Effector CD8-positive, alpha-beta T cell (primary cell): Measurements from ENCODE around the gene TLE7.

ENCODE experiments used
- DNase-seq: peaks from one replicate; lab custom pipeline; 2025; lab: John Stamatoyannopoulos, UW

Gene TLE7

GRCh38 chr16:71412270-71413160 lies 29.3 kb downstream of the TLE7 start:
- peak; percentile 53 for DNase-seq

GRCh38 chr16:71410146-71410545 lies 31.7 kb downstream of the TLE7 start:
- DNase-seq = no peak

GRCh38 chr16:71409011-71409775 lies 32.7 kb downstream of the TLE7 start:
- no peak for DNase-seq

DNA sequence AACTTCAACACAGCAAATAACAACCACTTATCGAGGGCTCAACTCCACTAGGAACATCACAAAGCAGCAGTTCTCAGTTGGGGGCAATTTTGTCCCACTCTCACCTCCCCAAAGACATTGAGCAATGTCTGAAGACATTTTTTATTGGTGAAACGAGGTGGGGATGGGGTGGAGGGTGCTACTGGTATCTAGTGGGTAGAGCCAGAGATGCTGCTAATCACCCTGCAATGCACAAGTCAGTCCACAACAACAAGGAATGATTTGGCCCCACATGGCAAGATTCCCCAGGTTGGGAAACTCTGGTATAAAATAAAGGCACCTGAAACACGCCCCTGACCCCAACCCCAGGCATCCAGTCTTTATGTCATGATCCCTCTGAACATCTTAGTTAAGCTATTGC lies 33.3 kb downstream of the TLE7 start:
- no peak for DNase-seq

DNA sequence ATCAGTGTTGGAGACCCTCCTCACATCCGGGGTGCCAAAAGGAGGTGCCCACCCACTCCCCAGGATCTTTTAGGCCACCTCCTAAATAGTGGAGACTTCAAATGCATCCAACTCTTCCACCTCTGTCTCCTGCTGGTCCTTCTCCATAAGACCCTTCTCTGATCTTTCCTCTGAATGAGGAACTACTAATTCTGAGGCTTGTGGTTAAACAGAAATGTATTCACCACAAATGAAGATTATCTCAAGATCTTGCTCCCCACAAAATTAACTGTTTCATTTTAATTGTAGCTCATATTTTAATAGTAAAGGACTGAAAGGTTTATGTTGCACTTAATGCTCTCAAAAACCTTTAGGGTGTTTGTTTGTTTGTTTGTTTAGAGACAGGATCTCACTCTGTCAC lies 34.1 kb downstream of the TLE7 start:
- DNase-seq = no peak

DNA sequence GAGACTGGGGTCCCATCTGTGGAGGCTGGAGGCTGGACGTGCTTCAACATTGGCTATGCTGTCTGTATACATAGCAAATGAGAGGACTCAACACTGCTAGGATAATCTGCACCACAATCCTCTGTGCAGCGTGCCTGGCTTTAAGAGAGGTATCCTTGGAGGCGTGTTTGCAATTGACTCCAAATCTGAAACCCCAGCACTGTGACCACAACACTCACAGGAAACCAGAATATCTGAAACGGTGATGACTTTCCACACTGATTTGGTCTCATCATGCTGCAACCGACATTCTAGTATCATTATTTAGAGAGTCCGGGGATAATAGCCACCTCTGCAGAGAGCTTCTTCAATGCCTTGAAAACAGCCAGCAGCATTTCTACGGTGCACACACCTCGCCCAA lies 35.1 kb downstream of the TLE7 start:
- no peak for DNase-seq

DNA sequence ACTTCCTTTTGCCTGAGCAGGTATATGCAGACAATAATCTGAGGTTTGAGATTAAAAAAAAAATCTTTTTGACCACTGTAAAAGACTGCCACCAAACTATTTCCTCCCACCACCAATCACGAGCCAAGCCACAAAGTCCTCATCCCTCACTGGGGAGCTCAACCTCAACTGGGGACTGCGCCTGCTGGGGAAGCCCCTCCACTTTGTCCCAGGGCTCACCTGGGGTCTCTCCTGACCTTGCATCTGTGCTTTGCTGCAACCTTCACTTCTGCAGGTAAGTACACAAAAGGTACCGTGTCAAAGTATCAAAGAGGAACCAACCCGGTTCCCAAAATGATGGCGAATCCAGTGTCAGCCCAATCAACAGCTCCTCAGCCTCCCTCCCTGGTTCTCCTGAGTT lies 35.5 kb downstream of the TLE7 start:
- no peak for DNase-seq

DNA sequence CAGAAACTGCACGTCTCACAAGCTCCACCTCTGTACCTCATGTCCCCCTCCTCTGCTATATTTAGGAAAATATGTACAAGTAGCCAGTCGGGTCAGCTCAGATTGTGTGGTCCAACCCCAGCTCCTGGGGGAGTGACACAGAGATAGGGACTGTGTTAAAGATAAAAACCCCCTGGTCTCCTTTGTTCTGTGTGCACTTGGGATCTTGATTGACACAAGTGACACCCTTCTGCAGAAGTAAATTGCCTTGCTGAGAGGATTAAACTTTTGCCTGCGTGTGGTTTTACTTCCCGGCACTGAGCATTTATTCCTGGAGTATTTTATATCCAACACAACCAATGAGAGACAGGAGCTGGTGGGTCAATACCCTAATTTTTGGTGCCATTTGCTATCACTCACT lies 37.5 kb downstream of the TLE7 start:
- no peak for DNase-seq

DNA sequence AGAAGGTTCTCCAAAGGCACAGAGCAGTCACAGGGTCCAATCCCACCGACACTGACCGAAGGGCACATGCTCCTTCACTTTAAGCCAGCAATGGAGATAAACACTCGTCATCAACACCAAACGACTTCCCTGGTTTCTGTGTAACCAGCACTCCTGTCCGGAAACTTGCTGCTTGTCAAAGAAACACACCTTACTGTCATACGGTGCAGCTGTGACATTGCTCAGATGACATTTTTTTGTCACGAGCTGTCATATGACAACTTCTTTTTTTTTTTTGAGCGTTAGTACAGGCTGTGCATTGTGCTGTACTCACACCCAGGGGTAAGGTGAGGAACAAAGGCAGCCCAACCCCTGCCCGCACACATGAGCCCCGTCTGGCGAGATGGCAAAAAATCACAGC lies 39.2 kb downstream of the TLE7 start:
- DNase-seq = no peak

- no peak for DNase-seq
Observed at GRCh38 chr16:71402007-71402406, 39.8 kb downstream of the TLE7 start.

DNA sequence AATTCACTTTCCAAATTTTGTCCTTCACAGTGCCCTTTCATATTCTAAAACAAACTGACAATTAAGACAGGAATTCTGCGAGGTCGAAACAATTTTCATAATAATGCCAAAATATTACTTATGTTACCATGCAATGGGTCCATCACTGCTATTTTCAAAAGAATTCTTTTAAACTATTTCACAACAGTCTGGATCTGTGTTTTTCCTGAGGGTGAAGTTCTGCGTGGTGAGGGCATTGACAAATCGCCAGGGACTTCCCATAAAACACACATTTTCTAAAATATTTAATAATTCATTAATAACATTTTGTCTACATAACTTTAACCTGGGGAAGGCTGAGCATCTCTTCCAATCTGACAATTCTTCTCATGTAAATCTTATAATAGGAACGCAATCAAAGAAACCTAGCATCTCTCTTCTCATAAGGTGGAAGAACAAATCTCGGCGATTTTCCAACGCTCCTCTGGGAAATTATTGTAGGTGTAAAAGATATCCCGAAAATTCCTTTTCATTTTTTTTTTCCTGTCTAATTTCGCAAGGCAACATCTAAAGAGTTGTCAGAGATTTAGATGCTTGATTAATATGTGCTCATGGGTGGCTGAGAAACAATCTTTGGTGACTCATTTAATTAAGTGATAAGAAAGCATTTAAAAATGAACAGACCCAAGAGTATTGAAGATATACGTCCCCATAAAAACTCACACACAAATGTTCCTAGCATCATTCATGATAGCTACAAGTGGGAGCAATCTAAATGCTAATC lies 41.9 kb downstream of the TLE7 start:
- DNase-seq = no peak

DNA sequence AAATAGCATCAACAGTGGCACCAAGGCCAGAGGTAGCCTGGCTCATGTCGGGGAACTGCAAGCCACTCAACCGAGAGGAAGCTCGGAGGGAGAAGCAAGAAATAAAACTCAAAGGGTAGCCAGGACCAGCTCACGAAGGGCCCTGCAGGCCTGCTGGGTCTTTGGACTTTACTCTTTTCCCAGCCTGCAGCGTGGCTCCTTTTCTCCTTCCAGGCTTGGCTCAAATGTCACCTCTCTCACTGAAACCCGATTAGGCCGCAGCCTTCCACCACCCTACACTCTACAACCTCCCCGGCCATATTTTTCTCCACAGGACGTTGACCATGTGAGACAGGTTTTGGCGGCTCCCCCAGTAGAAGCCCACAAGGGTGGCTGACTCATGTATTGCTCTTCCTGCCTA lies 45.3 kb downstream of the TLE7 start:
- no peak for DNase-seq

DNA sequence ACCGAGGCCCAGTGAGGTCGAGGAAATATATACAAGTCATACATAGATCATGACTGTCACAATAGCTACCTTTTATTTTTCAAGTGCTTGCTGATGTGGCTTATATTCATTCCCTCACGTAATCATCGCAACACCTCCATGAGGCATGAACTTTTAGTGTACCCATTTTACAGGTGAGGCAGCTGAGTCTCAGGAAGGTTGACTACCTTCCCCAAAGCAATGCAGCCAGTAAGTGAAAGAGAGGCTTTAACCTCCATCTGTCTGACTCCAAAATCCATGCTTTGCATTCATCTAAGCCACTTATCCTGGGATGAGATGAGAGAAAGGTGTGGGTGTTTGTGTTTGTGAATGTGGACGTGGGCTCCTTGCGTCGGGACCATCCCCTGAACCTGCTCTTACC lies 52.5 kb downstream of the TLE7 start:
- DNase-seq = no peak

DNA sequence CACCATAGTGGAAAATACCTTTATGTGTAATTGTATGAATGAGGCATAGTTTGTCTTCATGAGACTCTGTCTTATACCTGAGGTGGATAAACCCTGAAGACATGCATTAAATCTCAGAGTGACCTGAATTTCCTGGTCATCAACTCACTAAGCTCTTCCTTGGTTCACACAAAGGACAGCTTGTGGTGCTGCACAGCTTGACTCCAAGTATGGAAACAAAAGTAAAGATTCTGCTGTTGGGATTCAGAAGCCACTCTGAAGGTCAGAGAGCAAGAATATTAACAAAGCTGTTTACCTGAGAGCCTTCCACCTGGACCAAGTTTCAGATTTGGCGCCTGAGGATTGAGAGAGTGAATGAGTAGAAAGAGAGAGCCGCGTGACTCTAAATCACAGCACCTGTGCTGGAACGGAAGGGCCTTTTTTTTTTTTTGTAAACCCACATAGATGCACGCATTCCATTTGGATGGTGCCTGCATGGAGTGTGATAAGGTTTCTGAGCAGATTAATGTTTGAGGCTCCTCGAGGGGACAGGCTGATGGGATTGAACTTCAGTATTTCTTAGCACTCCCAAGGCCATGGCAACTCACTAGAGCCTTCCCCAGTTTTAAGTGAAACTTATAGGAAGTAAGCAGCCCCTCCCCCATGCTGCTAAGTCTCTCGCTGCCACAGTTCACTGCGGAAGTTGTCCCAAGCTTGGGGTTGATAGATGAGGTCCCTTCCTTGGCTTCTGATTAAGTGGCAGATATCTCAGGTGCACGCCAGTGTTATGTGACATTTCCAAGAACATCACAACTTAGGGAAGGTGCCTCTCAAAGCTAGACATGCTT lies 54.6 kb downstream of the TLE7 start:
- no peak for DNase-seq

- no peak for DNase-seq
Observed at GRCh38 chr16:71384073-71384724, 57.7 kb downstream of the TLE7 start.

- DNase-seq = no peak
Observed at GRCh38 chr16:71383054-71383773, 58.6 kb downstream of the TLE7 start.

GRCh38 chr16:71380831-71381230 lies 61.0 kb downstream of the TLE7 start:
- no peak for DNase-seq
